Measurements from ENCODE around the gene GPC1.

Gene GPC1

GRCh38 chr2:240397542-240397916, 37.9 kb upstream of the GPC1 start:
- DNase-seq, result no peak

GRCh38 chr2:240397924-240398645, 37.4 kb upstream of the GPC1 start:
- DNase-seq, result no peak

- DNase-seq, result no peak
Measured at GRCh38 chr2:240398661-240399267, 36.7 kb upstream of the GPC1 start.

- DNase-seq, result no peak
Measured at GRCh38 chr2:240399419-240400324, 35.8 kb upstream of the GPC1 start.

GRCh38 chr2:240400371-240401161, 34.9 kb upstream of the GPC1 start:
- no peak for DNase-seq

- DNase-seq, result no peak
Measured at GRCh38 chr2:240401308-240401707, 34.2 kb upstream of the GPC1 start.

GRCh38 chr2:240401781-240402551, 33.5 kb upstream of the GPC1 start:
- DNase-seq, result no peak

GRCh38 chr2:240402566-240403272, 32.7 kb upstream of the GPC1 start:
- no peak for DNase-seq

GRCh38 chr2:240403396-240404104, 31.9 kb upstream of the GPC1 start:
- peak; percentile 32 for DNase-seq

- DNase-seq, result no peak
Measured at GRCh38 chr2:240404174-240404852, 31.1 kb upstream of the GPC1 start.

- no peak for DNase-seq
Measured at GRCh38 chr2:240405133-240405532, 30.3 kb upstream of the GPC1 start.

- DNase-seq, result no peak
Measured at GRCh38 chr2:240405684-240406313, 29.7 kb upstream of the GPC1 start.

- DNase-seq, result no peak
Measured at GRCh38 chr2:240407090-240407489, 28.4 kb upstream of the GPC1 start.

- no peak for DNase-seq
Measured at GRCh38 chr2:240410004-240410403, 25.5 kb upstream of the GPC1 start.

GRCh38 chr2:240410808-240411207, 24.7 kb upstream of the GPC1 start:
- no peak for DNase-seq

GRCh38 chr2:240411261-240412160, 24.0 kb upstream of the GPC1 start:
- no peak for DNase-seq

GRCh38 chr2:240412211-240412861, 23.1 kb upstream of the GPC1 start:
- DNase-seq, result no peak
